GM21786 (cell line): ENCODE measurements around the gene HHAT.

Source experiments
- ATAC-seq: cut with Tn5 transposase; IDR thresholded peaks from one replicate; pipeline ENCODE4 v1.9.1; 2021; ENCODE audit not compliant: unreplicated experiment

The HHAT gene

DNA sequence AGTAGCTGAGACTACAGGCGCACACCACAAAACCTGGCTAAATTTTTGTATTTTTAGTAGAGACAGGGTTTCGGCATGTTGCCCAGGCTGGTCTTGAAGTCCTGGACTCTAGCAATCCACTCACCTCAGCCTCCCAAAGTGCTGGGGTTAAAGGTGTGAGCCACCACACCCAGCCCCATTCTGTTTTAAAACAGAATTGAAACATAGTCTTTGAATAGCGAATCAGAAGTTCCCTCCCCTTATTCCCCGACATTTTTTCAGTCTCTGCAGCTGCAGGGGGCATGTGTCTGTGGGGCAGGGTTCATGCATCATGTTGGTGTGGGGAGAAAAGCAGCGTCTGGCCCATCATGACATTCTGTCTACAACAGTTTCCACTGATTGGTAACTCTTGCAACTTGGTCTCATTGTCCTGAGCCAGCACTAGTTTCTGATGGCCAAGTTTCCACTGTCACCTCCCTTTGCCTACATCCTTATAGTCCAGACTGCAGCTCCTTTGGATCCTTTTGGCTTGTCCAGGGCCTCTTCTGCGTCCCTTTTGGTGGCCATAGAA is 15.6 kb upstream of the HHAT start:
- ATAC-seq = no peak

GRCh38 chr1:210313921-210314320 is 14.8 kb upstream of the HHAT start:
- ATAC-seq = no peak

DNA sequence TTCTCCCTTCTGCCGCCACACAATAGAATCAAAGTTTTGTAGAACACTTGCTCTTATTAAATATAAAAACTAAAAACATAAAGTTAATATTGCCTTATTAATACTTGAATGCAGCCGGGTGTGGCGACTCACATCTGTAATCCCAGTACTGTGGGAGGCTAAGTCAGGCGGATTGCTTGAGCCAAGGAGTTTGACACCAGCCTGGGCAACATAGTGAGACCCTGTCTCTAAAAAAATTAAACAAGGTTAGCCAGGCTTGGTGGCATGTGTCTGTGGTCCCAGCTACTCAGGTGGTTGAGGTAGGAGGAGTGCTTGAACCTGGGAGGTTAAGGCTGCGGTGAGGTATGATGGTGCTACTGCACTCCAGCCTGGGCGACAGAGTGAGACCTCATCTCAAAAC is 13.2 kb upstream of the HHAT start:
- no peak for ATAC-seq

- ATAC-seq = no peak
Observed at GRCh38 chr1:210321131-210321530, 7.6 kb upstream of the HHAT start.

GRCh38 chr1:210321552-210321951 is 7.2 kb upstream of the HHAT start:
- no peak for ATAC-seq

GRCh38 chr1:210323957-210324356 is 4.7 kb upstream of the HHAT start:
- ATAC-seq = no peak

DNA sequence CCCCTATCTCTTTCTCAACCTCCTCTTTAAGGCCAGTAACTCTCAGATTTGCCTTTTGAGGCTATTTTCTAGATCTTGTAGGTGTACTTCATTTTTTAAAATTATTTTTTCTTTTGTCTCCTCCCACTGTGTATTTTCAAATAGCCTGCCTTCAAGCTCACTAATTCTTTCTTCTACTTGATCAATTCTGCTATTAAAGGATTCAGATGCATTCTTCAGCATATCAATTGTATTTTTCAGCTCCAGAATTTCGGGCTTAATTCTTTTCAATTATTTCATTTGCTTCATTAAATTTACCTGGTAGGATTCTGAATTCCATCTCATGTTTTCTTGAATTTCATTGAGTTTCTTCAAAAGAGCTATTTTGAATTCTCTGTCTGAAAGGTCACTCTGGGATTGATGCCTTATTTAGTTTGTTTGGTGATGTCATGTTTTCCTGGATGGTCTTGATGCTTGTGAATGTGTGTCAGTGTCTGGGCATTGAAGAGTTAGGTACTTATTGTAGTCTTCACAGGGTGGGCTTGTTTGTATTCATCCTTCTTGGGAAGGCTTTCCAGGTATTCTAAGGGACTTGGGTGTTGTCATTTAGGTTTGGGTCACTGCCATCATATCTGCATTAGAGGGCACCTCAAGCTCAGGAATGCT is 3.6 kb upstream of the HHAT start:
- ATAC-seq = no peak

DNA sequence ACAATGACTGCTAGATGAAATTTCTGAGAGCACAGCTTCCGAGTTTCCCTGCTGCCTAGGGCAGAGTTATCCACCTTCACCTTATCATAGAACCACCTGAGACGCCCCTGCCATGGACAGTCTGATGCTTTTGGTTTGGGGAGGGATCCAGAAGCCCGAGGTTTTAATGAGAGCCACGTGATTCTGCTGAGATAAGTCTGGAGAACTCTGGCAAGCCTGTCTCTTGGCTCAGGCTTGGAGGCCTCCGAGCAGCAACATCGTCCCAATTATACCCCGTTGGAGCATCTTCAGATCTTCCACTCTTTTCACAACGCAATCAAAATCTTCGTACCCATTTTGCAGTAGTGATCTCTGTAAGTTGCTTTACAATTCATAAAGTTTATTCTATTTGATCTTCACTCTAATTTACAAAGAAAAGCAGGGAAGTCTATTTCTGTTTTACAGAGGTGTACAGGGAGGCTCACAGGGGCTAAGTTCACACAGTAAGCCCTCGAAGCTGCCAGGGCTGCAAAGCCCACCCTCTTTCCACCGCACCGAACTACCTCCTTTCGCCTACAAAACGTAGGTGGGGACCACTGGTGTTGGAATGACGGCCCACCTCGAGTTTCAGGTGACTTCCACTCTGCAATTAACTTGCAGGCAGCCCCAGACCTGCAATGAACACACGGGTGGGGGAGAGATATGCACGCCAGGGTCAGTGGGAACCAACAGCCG is 513 bp upstream of the HHAT start:
- no peak for ATAC-seq

- ATAC-seq = no peak
Observed at GRCh38 chr1:210330279-210330866, 1.7 kb downstream of the HHAT start.

- ATAC-seq = no peak
Observed at GRCh38 chr1:210332233-210332632, 3.5 kb downstream of the HHAT start.

GRCh38 chr1:210332719-210333398 is 4.2 kb downstream of the HHAT start:
- ATAC-seq = peak; percentile 84

DNA sequence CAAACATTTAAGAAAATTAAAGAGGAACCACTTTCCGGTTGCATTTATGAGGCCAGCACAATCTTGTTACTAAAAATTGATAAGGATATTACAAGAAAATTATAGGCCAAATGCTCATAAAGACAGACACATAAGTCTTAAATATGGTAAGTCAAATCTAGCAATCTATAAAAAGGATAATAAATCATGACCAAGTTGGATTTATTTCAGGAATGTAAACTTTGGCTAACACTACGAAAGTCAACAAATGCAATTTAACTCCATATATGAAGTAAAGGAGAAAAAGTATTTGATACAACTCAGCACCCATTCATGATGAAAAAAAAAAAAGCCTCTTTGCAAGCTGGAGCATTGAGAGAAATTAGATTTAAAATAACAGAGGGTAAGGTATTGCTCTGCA is 6.3 kb downstream of the HHAT start:
- ATAC-seq = no peak

- ATAC-seq = no peak
Observed at GRCh38 chr1:210336362-210336761, 7.7 kb downstream of the HHAT start.

DNA sequence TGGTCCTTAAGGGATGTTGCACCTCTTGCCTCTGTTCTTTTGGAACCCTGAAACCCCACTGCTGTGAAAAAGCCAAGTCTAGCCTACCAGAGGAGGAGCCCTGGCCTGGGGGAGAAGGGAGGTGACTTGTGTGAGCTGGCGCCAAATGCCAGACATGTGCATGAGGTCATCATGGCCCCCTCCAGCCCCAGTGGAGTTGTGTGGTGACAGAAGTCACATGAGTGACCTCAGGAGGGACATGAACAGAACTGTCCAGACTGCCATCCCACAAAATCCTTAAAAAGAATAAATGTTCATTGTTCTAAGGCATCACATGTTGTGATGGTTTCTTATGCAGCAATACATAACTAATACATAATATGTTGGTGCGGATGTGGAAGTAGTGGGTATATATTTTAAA is 10.8 kb downstream of the HHAT start:
- ATAC-seq = no peak

DNA sequence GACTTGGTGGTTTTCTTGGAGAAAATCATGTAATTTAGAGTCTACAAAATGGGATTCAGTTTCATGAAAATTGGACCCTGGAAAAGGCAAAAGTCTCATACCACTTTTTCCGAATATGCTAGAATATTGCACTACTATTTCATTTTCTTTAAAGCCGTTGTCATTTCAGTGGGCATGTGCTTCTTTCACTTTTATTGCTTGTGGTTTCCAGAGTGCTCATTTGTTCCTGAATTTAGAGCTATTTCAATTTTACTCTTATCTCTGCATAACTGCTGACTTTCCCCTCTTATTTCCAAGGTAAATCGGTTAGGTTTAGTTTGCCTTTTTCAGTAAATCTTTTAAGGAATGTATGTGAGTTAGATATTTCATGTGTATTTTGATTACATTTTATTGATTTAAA is 11.6 kb downstream of the HHAT start:
- no peak for ATAC-seq

- no peak for ATAC-seq
Observed at GRCh38 chr1:210340841-210341240, 12.1 kb downstream of the HHAT start.

GRCh38 chr1:210342986-210343780 is 14.5 kb downstream of the HHAT start:
- peak; percentile 57 for ATAC-seq

- no peak for ATAC-seq
Observed at GRCh38 chr1:210344706-210345105, 16.0 kb downstream of the HHAT start.

- peak; percentile 41 for ATAC-seq
Observed at GRCh38 chr1:210347112-210347511, 18.4 kb downstream of the HHAT start.

DNA sequence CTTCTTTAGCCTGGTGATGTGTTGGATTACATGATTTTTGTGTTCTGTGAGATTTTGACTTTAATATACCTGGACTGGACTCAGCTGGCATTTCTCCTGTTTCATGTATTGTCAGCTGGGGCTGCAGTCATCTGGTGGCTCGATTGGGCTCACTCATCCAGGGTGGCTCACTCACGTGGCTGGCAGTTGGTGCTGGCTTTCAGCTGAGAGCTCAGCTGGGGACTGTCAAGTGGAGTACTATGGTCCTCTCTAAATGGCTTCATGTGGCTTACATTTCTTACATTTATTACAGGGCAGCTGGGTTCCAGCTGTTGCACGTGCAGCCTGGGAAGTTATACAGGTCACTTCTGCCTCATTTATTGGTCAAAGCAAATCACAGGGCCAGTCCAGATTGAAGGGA is 22.8 kb downstream of the HHAT start:
- no peak for ATAC-seq

DNA sequence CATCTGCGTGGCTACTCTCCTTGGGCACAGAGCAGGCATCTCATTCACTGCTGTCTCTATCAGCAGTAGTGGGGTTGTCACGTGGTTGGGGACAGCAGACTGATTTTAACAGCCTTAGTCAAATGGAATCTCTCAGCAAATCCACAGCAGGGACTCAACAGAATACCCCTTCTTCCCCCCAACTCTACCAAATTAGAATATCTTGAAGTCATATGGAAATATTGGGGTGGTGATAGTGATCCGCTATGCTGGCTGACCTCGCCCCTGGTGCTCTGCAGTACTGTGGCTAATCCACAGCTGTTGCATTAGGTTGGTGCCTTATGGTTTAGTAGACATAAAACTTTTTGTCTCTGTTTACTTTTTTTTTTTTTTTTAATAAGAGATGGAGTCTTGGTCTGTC is 23.9 kb downstream of the HHAT start:
- ATAC-seq = no peak
